ENCODE measurements around the gene CLEC11A.

CLEC11A gene, protein sequence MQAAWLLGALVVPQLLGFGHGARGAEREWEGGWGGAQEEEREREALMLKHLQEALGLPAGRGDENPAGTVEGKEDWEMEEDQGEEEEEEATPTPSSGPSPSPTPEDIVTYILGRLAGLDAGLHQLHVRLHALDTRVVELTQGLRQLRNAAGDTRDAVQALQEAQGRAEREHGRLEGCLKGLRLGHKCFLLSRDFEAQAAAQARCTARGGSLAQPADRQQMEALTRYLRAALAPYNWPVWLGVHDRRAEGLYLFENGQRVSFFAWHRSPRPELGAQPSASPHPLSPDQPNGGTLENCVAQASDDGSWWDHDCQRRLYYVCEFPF

DNA sequence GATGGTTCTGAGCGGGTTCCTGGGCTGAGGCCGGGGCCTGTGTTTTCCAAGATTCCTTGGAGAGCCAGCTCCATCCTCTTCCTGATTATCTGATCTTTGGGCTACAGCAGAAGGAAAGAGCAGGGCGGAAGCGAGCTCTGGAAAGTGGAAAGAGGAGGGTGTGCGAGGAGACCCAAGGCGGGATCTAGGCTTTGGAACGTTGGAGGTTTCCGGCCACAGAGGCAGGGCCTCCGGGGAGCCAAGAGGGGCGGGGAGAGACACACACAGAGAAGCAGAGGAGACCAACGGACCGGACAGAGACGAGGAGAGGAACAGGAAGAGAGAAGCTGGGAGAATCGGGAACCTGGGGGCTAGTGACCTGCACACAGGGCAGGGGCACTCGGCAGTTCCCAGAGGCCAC lies at the start of gene CLEC11A:
Gene CLEC11A, plus strand, starts transcription at position 296 of the 400 bp plus-strand sequence. CDS start 162 bp downstream, outside the sequence.
- no peak for DNase-seq

DNA sequence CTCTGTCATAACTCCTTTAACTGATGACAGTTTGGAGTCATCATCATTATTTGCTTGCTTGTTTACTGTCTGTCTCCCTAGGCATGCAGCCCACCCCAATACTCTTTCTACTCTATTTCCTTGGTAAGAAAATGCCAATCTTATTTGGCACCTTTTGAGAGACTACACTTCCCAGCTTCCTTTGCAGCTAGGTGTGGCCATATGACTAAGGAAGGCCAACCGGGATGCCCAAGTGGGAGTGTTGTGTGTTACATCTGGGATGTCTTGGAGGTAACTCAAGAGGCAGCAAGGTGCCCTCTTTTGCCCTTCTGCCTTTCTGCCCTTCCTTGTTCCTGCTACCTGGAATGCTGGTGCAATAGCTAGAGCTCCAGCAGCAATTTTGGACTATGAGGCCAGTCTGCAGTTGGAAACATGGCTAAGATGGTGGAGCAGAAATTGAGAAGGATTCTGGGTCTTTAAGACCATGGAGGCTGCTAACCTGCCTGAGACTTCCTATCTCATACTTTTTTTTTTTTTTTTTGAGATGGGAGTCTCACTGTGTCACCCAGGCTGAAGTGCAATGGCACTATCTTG lies 46.5 kb upstream of the CLEC11A start:
- DNase-seq, result no peak

DNA sequence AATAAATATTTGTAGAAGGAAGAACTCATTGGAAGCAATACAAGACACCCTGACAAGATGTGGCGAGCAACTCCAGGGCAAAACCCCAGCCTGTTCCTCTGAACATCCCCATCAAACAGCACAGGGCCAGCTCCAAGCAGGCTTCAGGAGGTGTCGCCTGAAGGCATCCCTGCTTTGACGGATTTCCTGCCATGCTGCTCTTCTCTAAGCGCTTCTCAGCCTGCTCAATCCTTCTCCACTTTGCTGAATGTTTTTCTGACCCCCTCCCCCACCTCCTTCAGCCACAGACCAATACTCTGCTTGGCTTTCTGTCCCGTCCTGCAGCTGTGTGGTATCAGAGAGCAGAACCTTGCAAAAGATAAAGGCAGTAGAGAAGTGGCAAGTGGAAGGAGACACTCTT lies 45.5 kb upstream of the CLEC11A start:
- DNase-seq, result no peak

DNA sequence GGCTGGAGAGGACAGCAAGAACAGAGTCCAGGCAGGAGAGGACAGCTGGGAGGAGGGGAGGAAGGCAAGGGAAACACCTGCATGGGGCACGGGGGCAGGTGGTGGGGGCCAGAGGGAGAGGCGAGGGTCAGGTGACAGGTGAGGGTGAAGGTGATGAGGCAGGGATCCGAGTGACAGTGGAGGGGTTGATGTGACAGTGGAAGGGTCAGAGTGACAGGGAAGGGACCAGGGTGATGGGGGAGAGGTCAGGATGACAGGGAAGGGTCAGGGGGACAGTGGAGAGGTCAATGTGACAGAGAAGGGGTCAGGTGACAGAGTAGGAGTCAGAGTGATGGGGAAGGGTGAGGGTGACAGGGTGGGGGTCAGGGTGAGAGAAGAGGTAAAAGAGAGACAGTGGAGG lies 44.8 kb upstream of the CLEC11A start:
- DNase-seq, result no peak

DNA sequence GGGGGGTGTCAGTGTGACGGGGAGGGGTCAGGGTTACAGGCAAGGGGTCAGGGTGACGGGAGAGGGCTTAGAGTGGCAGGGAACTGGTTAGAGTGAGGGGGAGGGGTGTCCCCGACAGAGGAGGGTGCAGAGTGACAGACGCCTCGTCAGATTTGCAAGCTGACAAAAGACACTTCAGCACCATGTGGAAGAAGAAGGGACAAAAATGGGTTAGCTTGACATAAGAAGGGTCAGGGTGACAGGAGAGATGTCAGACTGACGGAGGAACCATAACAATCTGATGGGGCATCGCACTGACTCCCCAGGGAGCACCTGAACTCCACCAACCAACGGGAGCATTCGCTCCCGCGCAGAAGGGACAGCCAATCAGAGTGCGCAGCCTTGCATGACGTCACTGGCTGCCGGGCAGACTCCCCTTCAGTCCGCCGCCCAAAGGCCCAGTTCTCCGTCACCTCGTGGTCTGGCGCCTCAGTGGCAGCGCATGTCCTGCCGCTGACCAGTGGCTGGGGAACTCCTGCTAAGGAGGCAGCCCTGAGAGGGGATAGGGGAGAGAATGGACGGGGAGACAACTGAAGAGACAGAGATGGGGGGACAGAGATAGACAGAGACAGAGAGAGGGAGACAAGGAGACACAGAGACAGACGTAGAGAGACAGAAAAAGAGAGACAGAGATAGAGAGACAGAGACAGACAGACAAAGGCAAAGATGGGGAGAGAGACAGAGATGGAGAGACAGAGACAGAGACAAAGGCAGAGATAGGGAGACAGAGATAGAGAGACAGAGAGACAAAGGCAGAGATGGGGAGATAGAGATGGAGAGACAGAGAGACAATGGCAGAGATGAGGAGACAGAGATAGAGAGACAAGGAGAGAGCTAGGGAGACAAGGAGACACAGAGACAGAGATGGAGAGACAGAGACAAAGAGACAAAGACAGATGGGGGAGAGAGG lies 43.7 kb upstream of the CLEC11A start:
- no peak for DNase-seq

DNA sequence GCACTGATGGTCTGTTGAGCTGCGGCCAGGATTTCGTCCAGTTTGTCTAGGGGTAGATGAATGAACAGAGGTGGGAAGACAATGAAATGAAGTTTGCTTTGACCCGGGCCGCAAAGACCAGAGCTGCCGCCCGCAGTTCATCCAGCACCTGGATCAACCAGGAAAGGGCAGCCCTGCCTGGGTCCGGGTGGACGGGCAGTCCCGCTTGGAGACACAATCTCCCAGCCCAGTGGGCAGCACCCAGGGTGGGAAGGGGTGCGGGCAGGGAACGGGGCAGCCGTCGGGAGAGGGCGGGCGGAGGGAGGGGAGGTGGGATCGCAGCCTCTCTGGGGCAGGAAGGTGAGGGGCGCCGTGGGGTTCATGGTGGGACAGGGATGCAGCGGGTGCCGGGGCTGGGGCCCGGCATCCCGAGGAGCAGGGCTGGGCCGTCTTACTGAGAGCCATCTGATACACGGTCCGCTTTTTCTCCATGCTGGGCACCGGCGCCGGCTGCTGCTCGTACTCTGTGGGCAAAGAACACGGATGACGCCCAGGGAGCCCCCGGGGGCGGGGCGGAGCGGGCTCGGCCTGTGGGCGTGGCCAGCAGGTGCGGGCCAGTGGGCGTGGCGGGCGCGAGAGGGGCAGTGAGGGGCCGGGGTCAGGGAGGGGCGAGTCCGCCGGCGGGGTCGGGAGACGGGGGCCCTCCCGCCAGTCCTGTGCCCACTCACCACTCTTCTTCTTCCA lies 36.7 kb upstream of the CLEC11A start:
- no peak for DNase-seq

DNA sequence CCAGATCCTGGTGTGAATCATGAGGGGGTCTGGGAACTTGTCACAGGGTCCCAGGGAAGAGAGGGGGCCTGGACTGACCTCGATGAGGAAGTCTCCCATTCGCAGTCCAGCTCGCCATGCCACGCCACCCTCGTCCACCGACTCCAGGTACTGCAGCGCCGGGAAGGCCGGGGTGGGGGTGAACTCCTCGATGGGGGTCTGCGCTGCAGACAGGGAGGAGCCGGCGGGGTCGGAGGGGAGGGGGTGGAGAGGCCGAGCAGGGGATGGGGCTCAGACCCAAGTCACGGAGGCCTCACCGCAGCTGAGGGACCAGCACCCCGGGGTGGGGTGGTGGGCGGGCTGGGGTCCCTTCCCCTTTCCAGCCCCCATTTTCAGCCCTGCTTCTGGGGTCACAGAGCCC lies 34.4 kb upstream of the CLEC11A start:
- no peak for DNase-seq

DNA sequence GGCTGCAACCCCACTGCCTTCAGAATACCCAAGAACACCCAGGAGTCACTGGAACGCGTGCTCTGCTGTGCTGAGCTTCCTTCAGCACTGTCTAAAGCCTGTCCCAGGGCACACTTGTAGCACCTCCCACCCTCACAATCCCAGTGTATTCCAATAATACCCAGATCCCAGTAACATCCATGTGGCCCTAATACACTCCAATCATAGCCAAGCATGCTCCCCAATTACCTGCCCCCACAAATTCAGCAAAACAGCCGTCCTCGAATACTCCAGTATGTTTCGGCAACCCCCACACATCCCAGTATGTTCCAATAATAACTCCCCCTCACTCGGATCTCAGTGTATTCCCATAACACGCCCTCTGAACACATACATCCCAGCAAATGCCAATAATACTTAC lies 32.7 kb upstream of the CLEC11A start:
- DNase-seq, result no peak

DNA sequence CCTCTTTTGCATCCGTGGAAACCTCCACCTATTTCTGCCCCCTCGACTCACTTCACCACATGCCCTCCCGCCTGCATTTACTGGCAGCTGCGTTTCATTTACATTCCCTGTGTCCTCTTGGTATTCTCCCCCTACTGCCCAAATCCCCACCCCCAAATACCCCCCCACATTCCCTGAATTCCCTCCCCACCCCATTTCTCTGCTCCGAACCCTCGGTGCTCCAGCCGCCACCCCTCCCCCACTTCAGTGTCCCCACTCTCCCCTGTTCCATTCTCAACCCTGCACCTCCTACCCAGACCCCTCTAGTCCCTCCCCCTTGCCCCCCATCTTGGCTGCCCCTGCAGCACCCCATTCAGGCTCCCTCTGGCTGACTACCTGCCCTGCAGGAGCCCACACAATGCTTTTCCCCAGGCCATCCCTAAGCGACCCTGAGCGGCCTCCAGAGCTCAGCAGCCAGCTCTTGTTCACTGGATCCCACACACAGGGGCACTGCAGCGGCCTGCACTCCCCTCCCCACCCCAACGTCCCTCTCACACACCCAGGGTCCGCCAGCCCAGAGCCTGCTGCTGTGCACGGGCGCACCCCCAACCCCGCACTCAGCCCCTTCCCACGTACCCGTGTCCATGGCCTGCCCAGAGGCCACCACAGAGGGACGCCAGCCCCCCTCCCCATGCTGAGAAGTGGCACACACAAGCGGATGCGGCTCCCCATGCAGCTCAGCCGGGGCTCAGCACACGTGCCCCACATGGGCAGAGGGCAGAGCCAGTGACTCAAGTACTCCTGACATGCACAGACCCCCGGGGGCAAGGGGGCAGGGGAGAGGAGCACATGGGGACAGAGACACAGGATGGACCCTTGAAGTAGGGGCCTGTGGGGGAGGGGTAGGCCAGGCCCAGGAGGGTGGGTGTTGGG lies 29.8 kb upstream of the CLEC11A start:
- no peak for DNase-seq

DNA sequence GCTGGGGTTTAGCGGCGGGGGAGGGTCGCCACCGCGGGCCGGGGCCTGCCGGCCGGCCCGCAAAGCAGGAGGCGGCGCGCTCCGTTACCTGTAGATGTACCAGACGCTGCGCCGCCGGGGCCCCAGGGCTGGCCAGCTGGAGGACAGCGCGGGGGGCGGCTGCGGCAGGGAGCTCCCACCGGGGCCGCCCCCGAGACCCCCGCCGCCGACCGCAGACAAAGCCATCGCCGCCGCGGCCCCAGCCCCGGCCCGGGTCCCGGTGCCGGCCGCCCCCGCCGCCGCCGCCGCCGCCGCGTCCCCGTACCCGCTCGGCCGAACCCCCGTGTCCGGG lies 28.4 kb upstream of the CLEC11A start:
- DNase-seq, result no peak

DNA sequence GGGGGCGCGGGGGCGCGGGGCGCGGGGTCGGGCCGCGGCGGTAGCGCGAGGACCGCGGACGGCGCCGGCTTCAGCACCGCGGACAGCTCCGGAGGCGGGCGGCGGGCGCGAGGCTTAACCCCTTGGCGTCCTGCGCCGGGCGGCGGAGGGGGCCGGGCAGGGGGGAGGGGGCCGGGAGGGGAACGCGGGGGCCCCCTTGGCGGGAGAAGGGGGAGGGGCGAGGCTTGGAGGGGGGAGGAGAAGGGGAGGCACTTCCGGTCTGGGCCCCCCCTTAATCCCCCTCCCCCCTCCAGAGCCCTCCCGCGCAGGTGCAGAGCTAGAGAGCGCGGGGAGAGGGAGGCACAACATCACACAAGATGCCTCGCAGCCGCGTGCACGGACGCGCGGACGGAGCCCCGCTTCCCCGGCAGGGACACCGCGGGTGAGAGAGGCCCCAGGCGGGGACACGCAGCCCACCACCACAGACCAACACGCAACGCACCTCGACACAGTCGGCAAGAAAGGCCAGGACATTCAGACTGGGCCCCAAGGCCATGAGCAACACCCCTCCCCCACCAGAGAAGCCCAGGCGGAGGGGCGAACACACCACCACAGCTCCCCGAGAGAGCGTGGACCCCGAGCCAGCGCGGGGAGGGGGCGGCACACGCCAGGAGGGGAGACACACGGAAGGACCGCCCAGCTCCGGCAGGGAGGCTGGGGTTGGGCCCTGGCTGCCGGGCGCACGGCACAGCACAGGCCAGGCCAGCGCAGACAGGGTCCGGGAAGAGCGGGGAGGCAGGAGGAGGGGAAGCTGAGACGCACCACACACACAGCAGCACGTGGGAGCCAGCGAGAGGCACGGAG lies 27.7 kb upstream of the CLEC11A start:
- DNase-seq, result no peak

DNA sequence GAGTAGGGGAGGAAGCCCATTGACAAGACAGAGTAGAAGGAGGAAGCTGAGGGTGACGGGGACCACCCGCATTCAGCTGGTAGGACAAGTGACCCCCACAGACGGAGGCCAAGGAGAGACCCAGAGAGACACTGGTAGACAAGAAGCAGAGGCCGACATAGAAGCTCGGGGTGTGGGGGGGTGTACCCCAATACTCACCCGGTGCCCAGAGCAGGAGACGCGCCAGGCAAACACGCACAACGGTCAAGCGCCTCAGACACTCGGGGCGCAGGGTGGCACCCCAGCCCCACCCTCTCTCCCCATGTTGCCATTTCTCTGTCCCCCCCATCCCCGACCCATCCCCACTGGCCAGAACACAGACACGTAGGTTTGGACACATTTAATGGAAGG lies 27.1 kb upstream of the CLEC11A start:
- no peak for DNase-seq

DNA sequence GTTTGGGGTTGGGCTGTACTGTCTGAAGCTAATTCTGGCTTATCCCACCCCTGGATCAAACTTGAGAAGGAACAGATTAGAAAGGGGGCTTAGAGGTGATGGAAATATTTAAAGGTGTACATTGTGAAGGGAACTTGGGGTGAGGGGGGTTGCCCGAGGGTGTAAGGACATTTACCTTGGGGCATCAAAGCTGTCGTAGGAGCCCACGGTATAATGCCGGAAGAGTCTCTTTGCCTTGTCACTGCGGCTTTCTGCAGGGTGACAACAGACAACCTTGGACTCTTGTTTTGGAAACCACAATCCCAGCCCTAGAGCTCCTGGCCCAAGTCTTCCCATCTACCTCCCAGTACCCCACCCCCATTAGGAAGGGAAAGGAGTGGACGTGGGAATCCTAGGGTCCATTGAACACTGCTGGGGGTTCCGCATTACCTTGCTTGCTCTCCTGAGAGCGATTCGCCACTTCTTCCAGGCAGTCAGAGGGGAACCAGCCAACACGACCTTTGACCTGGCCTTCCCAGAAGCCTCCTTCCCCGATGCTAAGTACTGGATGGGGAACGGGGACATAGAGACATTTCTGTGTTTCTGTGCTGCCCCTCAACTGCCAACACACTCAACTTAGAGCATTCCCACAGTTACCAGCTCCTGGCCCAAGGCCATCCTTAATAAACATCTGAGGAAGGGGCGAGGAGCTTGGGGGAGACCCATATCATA lies 25.6 kb upstream of the CLEC11A start:
- no peak for DNase-seq

DNA sequence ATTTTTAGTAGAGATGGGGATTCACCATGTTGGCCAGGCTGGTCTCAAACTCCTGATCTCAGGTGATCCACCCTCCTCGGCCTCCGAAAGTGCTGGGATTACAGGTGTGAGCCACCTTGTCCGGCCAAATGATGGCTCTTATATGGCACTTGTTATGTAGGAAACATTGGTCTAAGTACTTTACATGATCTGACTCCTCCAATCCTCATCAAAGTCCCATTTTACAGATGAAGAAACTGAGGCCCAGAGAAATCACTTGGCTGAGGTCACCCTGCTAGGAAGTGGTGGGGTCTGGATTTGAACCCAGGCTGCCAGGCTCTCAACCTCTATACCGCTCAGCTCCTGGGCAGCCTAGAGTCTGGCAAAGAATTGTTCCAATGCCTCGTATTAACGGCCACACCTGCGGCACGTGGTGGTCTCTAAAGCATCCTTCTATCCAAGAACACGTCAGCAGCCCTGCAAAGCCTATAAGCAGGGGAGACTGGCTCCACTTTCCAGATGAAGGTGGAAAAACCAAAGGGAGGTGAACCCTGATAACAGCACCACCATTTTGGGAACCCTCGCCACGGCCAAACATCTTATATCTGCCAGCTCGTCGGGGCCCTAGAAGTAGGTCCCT lies 21.7 kb upstream of the CLEC11A start:
- no peak for DNase-seq

DNA sequence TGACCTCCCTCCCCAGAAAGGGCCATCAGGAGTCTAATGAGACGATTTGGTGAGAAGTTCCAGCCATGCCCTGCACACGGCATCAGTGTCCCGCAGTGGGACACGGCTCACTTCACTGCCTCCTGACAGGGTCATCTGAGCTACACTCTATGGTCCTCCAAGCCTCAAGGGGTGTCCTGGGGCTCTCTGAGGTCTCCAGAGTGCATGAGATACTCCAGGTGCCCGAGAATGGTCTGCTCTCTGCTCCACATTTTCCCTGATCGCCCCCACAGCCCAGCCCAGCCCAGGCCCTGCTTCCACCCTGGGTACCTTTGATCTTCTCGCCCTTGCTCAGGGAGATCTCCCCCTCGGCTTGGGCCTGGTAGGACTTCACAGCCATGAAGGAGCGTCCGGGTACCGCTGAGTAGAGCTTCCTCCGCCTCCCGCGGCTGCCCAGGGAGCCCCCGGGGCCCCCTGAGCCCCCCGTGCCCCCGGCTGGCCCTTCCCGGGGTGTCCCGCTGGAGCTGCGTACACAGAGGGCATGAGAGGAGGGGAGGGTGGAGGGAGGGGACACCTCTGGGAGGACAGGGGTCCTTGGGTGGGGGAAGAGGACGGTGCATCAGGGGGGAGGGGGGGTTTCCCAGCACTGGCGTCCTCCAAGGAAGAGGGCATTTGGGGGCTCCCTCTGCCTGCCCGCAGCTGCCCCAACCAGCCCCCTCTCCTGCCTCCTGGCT lies 20.9 kb upstream of the CLEC11A start:
- DNase-seq, result no peak

DNA sequence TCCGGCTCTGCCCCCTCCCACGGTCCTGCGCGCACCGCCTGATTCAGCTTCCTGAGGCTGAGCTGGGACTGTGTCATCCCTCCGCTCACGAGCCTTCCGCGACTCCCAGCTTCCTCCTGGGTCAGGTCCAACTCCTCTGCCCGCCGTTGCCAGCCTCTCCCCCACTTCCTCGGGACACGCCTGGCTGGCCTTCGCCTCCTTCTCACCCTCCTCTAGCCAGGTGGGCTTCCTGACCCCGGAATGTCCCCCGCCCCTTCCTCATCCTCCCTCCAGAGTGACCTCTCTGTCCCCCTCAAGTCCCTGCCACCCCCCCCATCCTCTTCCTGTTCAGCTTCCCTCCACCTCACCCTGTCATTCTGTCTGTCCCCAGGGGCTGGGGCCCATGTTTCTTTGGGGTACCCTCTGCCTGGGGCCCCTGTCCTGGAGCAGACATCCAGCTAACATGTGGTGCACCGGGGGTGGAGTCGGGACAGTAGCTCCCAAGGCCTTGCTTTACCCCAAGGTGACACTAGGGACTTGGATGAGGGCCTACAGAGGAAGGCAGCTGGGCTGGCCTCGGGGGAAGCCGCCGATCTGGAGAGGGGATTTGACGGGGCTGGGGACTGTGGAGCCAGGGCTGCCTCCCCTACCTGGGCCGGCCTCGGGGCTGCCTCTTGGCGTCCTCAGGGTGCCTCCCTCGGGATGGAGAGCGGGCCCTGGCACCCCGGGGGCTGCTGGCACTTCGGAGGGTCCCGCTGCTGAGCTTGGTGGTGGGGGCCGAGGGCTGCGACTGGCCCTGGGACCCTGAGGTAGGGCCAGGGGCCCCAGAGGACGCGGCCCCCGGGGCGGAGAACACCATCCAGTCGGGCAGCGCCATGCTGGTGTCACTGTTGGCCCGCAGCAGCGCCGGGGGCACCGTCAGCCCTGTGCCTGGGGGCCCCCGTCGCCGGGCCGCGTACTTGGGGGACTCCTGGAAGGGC lies 20.0 kb upstream of the CLEC11A start:
- DNase-seq, result no peak

DNA sequence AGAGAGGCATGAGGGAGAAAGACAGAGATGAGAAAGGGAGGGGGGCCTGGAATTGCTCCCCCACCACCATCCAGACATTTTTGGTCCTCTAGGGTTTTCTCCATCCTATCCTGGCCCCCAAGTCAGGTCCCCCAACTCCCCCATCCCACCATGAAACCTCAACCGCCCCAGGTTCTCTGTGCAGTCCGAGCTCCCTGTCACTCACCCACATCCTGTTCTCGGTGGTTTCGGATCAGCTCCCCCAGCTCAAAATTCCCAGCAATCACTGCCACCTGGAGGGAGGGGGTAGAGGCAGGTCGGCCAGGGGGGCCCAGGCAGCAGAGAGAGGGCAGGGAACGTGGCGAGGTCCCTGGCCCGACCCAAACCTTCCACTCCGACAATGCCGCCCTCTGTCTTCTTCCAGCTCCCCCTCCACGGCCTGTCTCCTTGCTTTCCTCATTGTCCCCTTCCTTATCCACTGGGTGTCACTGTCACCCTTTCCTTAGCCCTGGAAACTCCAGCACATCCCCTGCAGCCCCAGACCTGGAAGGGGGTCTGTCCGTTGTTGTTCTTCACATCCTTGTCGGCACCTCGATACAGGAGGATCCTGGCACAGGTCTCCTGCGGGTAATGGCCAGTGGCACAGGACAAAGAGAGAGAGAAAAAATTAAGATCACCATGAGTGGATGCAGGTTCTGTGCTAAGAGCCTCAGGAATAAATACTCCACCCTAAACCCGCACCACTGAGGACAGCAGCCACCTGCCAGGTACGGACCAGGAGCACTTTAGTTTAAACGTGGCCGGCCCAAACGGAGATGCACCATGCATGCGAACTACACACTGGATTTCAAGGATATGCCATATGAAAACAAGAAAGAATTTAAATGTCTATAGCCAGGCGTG lies 19.0 kb upstream of the CLEC11A start:
- no peak for DNase-seq

Measured in NCI-H2107 (cell line).